Placental epithelial cell (primary cell): Measurements from ENCODE around the gene HVCN1. TPM values are rescaled to one million over a fixed set of nuclear protein-coding genes. Genes with fewer than 3 reads are reported as not detected.

ENCODE experiments used
- small RNA-seq: library from RNA; depleted of rRNA; stranded (forward); fragments of <200 nt; gene quantifications from one replicate; pipeline ENCODE3, GENCODE V24; 2012
- total RNA-seq: library from RNA; depleted of rRNA; stranded (reverse); fragments of >200 nt; gene quantifications from 2 replicates; pipeline ENCODE4 v1.2.3, GENCODE V29; 2012

Gene HVCN1
- total RNA-seq, result 2.0 and 3.4 TPM in 2 replicates

GRCh38 chr12:110688446-110689280, at the start of gene HVCN1:
Gene HVCN1 (minus strand): TSS chr12:110689115. CDS start chr12:110683245, 5,870 bp downstream.

GRCh38 chr12:110613771-110614684, 74.9 kb downstream of the HVCN1 start, which contains the start of gene TCTN1:
Gene TCTN1 (plus strand): TSS chr12:110614129. CDS start chr12:110614183, 54 bp downstream.

Small RNAs within 50 kb of the gene (small RNA-seq; reads per million reads assigned to genes)
- gene RN7SL387P, result not detected

Other genes starting within 250 kb of the HVCN1 start
- gene ARPC3, start 238.8 kb downstream of the HVCN1 start, total RNA-seq, result 212 and 303 TPM in 2 replicates
- 10.1 and 15.7 TPM in 2 replicates for gene GPN3, start 220.9 kb downstream of the HVCN1 start, total RNA-seq
- gene FAM216A, start 220.3 kb downstream of the HVCN1 start, total RNA-seq, result 6.5 and 7.9 TPM in 2 replicates
- gene VPS29, start 187.0 kb downstream of the HVCN1 start, total RNA-seq, result 40.4 and 60.0 TPM in 2 replicates
- gene RAD9B, start 186.8 kb downstream of the HVCN1 start, total RNA-seq, result 0.11 and 0.39 TPM in 2 replicates
- 4.3 and 8.9 TPM in 2 replicates for gene PPTC7, start 105.8 kb downstream of the HVCN1 start, total RNA-seq
- gene TCTN1, start 75.0 kb downstream of the HVCN1 start, total RNA-seq, result 41.2 and 41.6 TPM in 2 replicates
- 78.9 and 114 TPM in 2 replicates for gene PPP1CC, start 53.8 kb upstream of the HVCN1 start, total RNA-seq
- gene CCDC63, start 157.9 kb upstream of the HVCN1 start, total RNA-seq, result 0.11 TPM in 1 of 2 replicates, not detected in the other
- not detected in 2 replicates for gene MYL2, start 231.5 kb upstream of the HVCN1 start, total RNA-seq